Keratinocyte (primary cell): ENCODE measurements around the gene ARHGDIA. TPM values are rescaled to one million over a fixed set of nuclear protein-coding genes. Genes with fewer than 3 reads are reported as not detected.

Source experiments
- DNase-seq: peaks from one replicate; pipeline ENCODE4 v3.0.0-alpha.2; 2011; ENCODE audit warnings: low read depth, missing footprints, low spot score
- FAIRE-seq: peaks from 2 replicates; lab custom pipeline; 2011; peaks lifted over from hg19 to GRCh38; lab: Jason Lieb, UNC
- H2AFZ ChIP-seq: 2 replicates; pipeline ENCODE4 v1.6.0; 2012; ENCODE audit warnings: low read length, control low read depth, inconsistent platforms; ENCODE audit not compliant: control insufficient read depth
- H3K27ac ChIP-seq: 2 replicates; pipeline ENCODE4 v1.5.1; 2011; ENCODE audit warnings: low read length; ENCODE audit not compliant: control insufficient read depth, insufficient read depth
- H3K27me3 ChIP-seq: 3 replicates; pipeline ENCODE4 v1.6.0; 2011; ENCODE audit warnings: low read length; ENCODE audit not compliant: control insufficient read depth, insufficient read depth; ENCODE audit errors: extremely low read depth
- H3K36me3 ChIP-seq, 2 experiments: 2 replicates in 1 of 2; 3 replicates in 1 of 2; pipeline ENCODE4 v1.5.1; 2011; ENCODE audit warnings: low read length in 2 of 2, mild to moderate bottlenecking in 1 of 2; ENCODE audit not compliant: control insufficient read depth in 2 of 2, insufficient read depth in 2 of 2; ENCODE audit errors: extremely low read depth in 1 of 2
- H3K4me1 ChIP-seq: 3 replicates; pipeline ENCODE4 v1.5.1; 2011; ENCODE audit warnings: low read length; ENCODE audit not compliant: control insufficient read depth, insufficient read depth; ENCODE audit errors: extremely low read depth
- H3K4me2 ChIP-seq: 3 replicates; pipeline ENCODE4 v1.6.0; 2011; ENCODE audit warnings: low read depth, low read length; ENCODE audit not compliant: control insufficient read depth, insufficient read depth; ENCODE audit errors: extremely low read depth
- H3K4me3 ChIP-seq, 3 experiments: fragments of 200-600 bp in 1 of 3; sonication (generic) in 1 of 3; 2 replicates in 2 of 3; 3 replicates in 1 of 3; pipeline ENCODE4 v1.5.1; 2011 to 2016; ENCODE audit warnings: low read length in 3 of 3, mild to moderate bottlenecking in 3 of 3, control low read depth in 2 of 3, inconsistent platforms in 1 of 3, low read depth in 1 of 3, mixed read lengths in 1 of 3, mixed run types in 1 of 3, moderate library complexity in 1 of 3; ENCODE audit not compliant: control insufficient read depth in 2 of 3, insufficient read depth in 2 of 3; ENCODE audit errors: extremely low read depth in 1 of 3
- H3K79me2 ChIP-seq: 2 replicates; pipeline ENCODE4 v1.6.0; 2012; ENCODE audit warnings: low read length; ENCODE audit not compliant: control insufficient read depth, insufficient read depth
- H3K9ac ChIP-seq: 3 replicates; pipeline ENCODE4 v1.6.0; 2011; ENCODE audit warnings: low read length; ENCODE audit not compliant: control insufficient read depth, insufficient read depth; ENCODE audit errors: extremely low read depth
- H3K9me1 ChIP-seq: 3 replicates; pipeline ENCODE4 v1.6.0; 2011; ENCODE audit warnings: low read length; ENCODE audit not compliant: control insufficient read depth, insufficient read depth; ENCODE audit errors: extremely low read depth
- H3K9me3 ChIP-seq: 2 replicates; pipeline ENCODE4 v1.5.1; 2012; ENCODE audit warnings: low read depth, low read length; ENCODE audit not compliant: control insufficient read depth
- H4K20me1 ChIP-seq: 3 replicates; pipeline ENCODE4 v1.6.0; 2011; ENCODE audit warnings: low read length; ENCODE audit not compliant: control insufficient read depth, insufficient read depth; ENCODE audit errors: extremely low read depth
- CTCF ChIP-seq, 3 experiments: IDR thresholded peaks in 1 of 3; conservative IDR thresholded peaks in 1 of 3; optimal IDR thresholded peaks in 1 of 3; 2 replicates in 2 of 3; 3 replicates in 1 of 3; pipeline versions ENCODE3 to v1.5.1; 2011; ENCODE audit warnings: low read length in 3 of 3, mild to moderate bottlenecking in 3 of 3, moderate library complexity in 2 of 3, control low read depth in 1 of 3, inconsistent platforms in 1 of 3; ENCODE audit not compliant: insufficient read depth in 2 of 3; ENCODE audit errors: extremely low read depth in 1 of 3
- EZH2 ChIP-seq: IDR thresholded peaks from one replicate; pipeline ENCODE4 v1.6.1; 2012; ENCODE audit warnings: inconsistent platforms, mild to moderate bottlenecking, low read length, moderate library complexity
- dilution Hi-C: fragments of 300-500 bp; cut with MboI; formaldehyde crosslinking; loops from one replicate; pipeline ENCODE4 v1.7.0; 2020; ENCODE audit warnings: low sequenced_read_pairs; ENCODE audit not compliant: extremely low pct_ligation_motif_present
- polyA plus RNA-seq, 5 experiments: library from polyadenylated mRNA; depleted of rRNA in 3 of 5; stranded (reverse) in 3 of 5; stranded (forward) in 1 of 5; unstranded in 1 of 5; fragments of >200 nt; gene quantifications; 1 replicate in 1 of 5; 2 replicates in 3 of 5; 3 replicates in 1 of 5; pipeline versions ENCODE4 v1.2.1 to v1.2.3, GENCODE V29; 2011 to 2012; ENCODE audit warnings: missing spikeins in 2 of 5, low read depth in 1 of 5, low replicate concordance in 1 of 5

Gene ARHGDIA
- polyA plus RNA-seq, 1 donor (not counting 4 experiments of a cell fraction or from before 2014, with no cell fraction given): 65.7 TPM

GRCh38 chr17:81842725-81843504 is 28.2 kb downstream of the ARHGDIA start:
- FAIRE-seq: no peak
- H3K36me3 ChIP-seq: peaks cover 36 to 50% of the 10 kb centered on the region in 2 experiments

DNA sequence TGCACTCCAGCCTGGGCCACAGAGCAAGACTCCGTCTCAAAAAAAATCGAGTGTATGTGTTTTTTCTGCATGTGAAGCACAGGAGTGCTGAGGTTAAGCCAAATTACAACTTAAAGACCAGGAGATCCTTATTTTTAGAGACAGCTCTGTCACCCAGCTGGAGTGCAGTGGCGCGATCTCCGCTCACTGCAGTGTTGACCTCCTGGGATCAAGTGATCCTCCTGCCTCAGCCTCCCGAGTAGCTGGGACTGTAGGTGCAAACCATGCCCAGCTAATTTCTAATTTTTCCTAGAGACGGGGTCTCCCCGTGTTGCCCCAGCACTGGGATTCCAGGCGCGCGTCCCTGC is 28.8 kb downstream of the ARHGDIA start:
- H3K9me1 ChIP-seq: no peaks in the 10 kb centered on the region
- H3K9me3 ChIP-seq: no peaks in the 10 kb centered on the region
- H2AFZ ChIP-seq: no peak overlapping the region
- peaks cover 36 to 48% of the 10 kb centered on the region in 2 experiments for H3K36me3 ChIP-seq
- H3K9ac ChIP-seq: no peak overlapping the region
- peaks cover 2% of the 10 kb centered on the region for H4K20me1 ChIP-seq
- H3K27ac ChIP-seq: peak overlapping the region; percentile 26
- FAIRE-seq (no peak), DNase-seq (no peak)
- peaks cover 36% of the 10 kb centered on the region for H3K4me1 ChIP-seq
- H3K4me2 ChIP-seq: no peak overlapping the region
- dilution Hi-C loops: no loop called here
- no peaks in the 10 kb centered on the region for H3K27me3 ChIP-seq
- TF ChIP-seq EZH2: no peak
- no peak for TF ChIP-seq CTCF (optimal IDR thresholded peaks at IDR 0.05 in 1 of 3, IDR thresholded peaks at IDR 0.05 in 1 of 3, conservative IDR thresholded peaks at IDR 0.05 in 1 of 3; ENCODE audit: extremely low read depth in 1 of 3, insufficient read depth in 2 of 3, low read length in 3 of 3)
- no peak overlapping the region for H3K4me3 ChIP-seq
- no peaks in the 10 kb centered on the region for H3K79me2 ChIP-seq

More at GRCh38 chr17:81842725-81843504, 28.2 kb downstream of the ARHGDIA start:
- H3K79me2 ChIP-seq: no peaks in the 10 kb centered on the region
- TF ChIP-seq CTCF (optimal IDR thresholded peaks at IDR 0.05 in 1 of 3, IDR thresholded peaks at IDR 0.05 in 1 of 3, conservative IDR thresholded peaks at IDR 0.05 in 1 of 3; ENCODE audit: extremely low read depth in 1 of 3, insufficient read depth in 2 of 3, low read length in 3 of 3): no peak
- no peak for TF ChIP-seq EZH2
- H3K9me1 ChIP-seq: no peaks in the 10 kb centered on the region
- no peaks in the 10 kb centered on the region for H3K27me3 ChIP-seq
- dilution Hi-C loops: no loop called here
- no peak overlapping the region for H3K27ac ChIP-seq
- no peaks in the 10 kb centered on the region for H3K9me3 ChIP-seq
- peaks cover 2% of the 10 kb centered on the region for H4K20me1 ChIP-seq
- no peak overlapping the region for H2AFZ ChIP-seq
- H3K4me3 ChIP-seq: no peak overlapping the region
- no peak overlapping the region for H3K9ac ChIP-seq
- no peak for DNase-seq
- H3K4me1 ChIP-seq: peaks cover 36% of the 10 kb centered on the region
- no peak overlapping the region for H3K4me2 ChIP-seq
